ENCODE measurements around the gene FAM76B.

GRCh38 chr11:95835768-95836488, 46.3 kb upstream of the FAM76B start:
- TF ChIP-seq POLR2A (IDR thresholded peaks at IDR 0.05; ENCODE audit: low read depth, low read length) (no peak), TAF1 (IDR thresholded peaks at IDR 0.05; ENCODE audit: low read depth, low read length) (no peak), PAX5 (IDR thresholded peaks at IDR 0.05; ENCODE audit: insufficient read depth, low read length, severe bottlenecking) (no peak), POLR2AphosphoS5 (IDR thresholded peaks at IDR 0.05; ENCODE audit: low read depth, low read length) (no peak), POU2F2 (IDR thresholded peaks at IDR 0.05; ENCODE audit: low read depth, low read length) (no peak)
